Stomach (tissue), 4 donors: ENCODE results near the gene LRCH1.

Source experiments
- CTCF ChIP-seq, 7 experiments: fragments of 450-650 bp in 4 of 7; fragments of 200-600 bp in 3 of 7; sonication (generic) in 3 of 7; IDR thresholded peaks; one replicate each; pipeline ENCODE4 v1.5.1; 2016 to 2019; ENCODE audit warnings: antibody characterized with exemption in 7 of 7, control low read depth in 2 of 7, mild to moderate bottlenecking in 1 of 7
- POLR2AphosphoS5 ChIP-seq, 3 donors: sonication (generic); formaldehyde crosslinking; IDR thresholded peaks; one replicate each; pipeline ENCODE4 v1.6.1; 2016; ENCODE audit warnings: antibody characterized with exemption in 3 of 3

- TF ChIP-seq CTCF (IDR thresholded peaks at IDR 0.05) (no peak), POLR2AphosphoS5 (IDR thresholded peaks at IDR 0.05) (no peak)
These were observed 107.9 kb downstream of the LRCH1 start for GRCh38 chr13:46660857-46661256.
